Panc1 (cell line): Measurements from ENCODE around the gene LGALS12. TPM values are rescaled to one million over a fixed set of nuclear protein-coding genes. Genes with fewer than 3 reads are reported as not detected.

ENCODE experiments used
- ATAC-seq: fragments of 200-7000 bp; cut with Tn5 transposase; 2 replicates; pipeline ENCODE4 v1.9.1; 2020; ENCODE audit warnings: mild to moderate bottlenecking, moderate library complexity
- BruUV-seq: library from RNA; stranded (reverse); fragments of 400-500 nt; replicated peaks from 2 replicates; lab custom pipeline; 2021; lab: Mats Ljungman, UMichigan
- CTCF ChIA-PET: fragments of 300-600 bp; sonication (Branson Sonifier 250); formaldehyde crosslinking; loops from one replicate; lab custom pipeline; 2022; ENCODE audit warnings: antibody characterized with exemption; lab: Charles Lee
- POLR2A ChIA-PET: fragments of 300-600 bp; sonication (Branson Sonifier 250); formaldehyde crosslinking; loops from one replicate; lab custom pipeline; 2022; ENCODE audit warnings: antibody characterized with exemption; lab: Charles Lee
- DNase-seq: peaks from one replicate; pipeline ENCODE4 v3.0.0-alpha.2; 2010; ENCODE audit warnings: low read depth, low spot score
- H3K27ac ChIP-seq: 2 replicates; pipeline ENCODE4 v1.5.1; 2011; ENCODE audit warnings: mild to moderate bottlenecking, low read length, inconsistent platforms
- H3K27me3 ChIP-seq: fragments of 200-500 bp; sonication (Bioruptor generic); 2 replicates; pipeline ENCODE4 v1.6.0; 2014; ENCODE audit warnings: low read length, inconsistent platforms; ENCODE audit not compliant: control insufficient read depth, insufficient read depth
- H3K36me3 ChIP-seq: fragments of 200-500 bp; sonication (Bioruptor generic); 2 replicates; pipeline ENCODE4 v1.5.1; 2014; ENCODE audit warnings: inconsistent platforms, mild to moderate bottlenecking, low read length, moderate library complexity; ENCODE audit not compliant: control insufficient read depth, insufficient read depth
- H3K4me1 ChIP-seq: 2 replicates; pipeline ENCODE4 v1.5.1; 2011; ENCODE audit warnings: inconsistent platforms, mild to moderate bottlenecking, low read length, moderate library complexity; ENCODE audit not compliant: control insufficient read depth, insufficient read depth
- H3K4me3 ChIP-seq, 2 experiments: 2 replicates each; pipeline ENCODE4 v1.5.1; 2011 to 2012; ENCODE audit warnings: low read depth in 2 of 2, low read length in 2 of 2, mild to moderate bottlenecking in 2 of 2, inconsistent platforms in 1 of 2, moderate library complexity in 1 of 2
- H3K9me3 ChIP-seq: fragments of 200-500 bp; sonication (Bioruptor generic); 2 replicates; pipeline ENCODE4 v1.5.1; 2014; ENCODE audit warnings: low read depth, mild to moderate bottlenecking, inconsistent platforms, low read length, moderate library complexity; ENCODE audit not compliant: control insufficient read depth, insufficient read depth
- POLR2AphosphoS5 ChIP-seq: IDR thresholded peaks from 2 replicates; pipeline ENCODE4 v1.6.1; 2012; ENCODE audit warnings: mild to moderate bottlenecking, low read depth, low read length, moderate library complexity
- SIN3A ChIP-seq: IDR thresholded peaks from 2 replicates; pipeline ENCODE4 v1.6.1; 2012; ENCODE audit warnings: low read depth, mild to moderate bottlenecking, low read length, moderate library complexity, borderline replicate concordance; ENCODE audit not compliant: insufficient read depth
- TCF7L2 ChIP-seq: IDR thresholded peaks from 2 replicates; pipeline ENCODE4 v1.6.1; 2011; ENCODE audit warnings: mild to moderate bottlenecking, low read depth, low read length, inconsistent platforms
- in situ Hi-C: cut with HindIII; loops from 2 replicates; pipeline ENCODE4 v1.10.0; 2016; ENCODE audit warnings: low sequenced_read_pairs, low pct_unique_long_range_greater_than_20kb
- intact Hi-C: fragments of 100-400 bp; cut with micrococcal nuclease; formaldehyde crosslinking; loops from one replicate; pipeline ENCODE4 v1.10.0; 2022; ENCODE audit not compliant: unreplicated experiment
- total RNA-seq: library from RNA; stranded (reverse); gene quantifications from one replicate; pipeline ENCODE4 v1.2.1, GENCODE V29; 2021; ENCODE audit not compliant: unreplicated experiment
- TF ChIP-seq, protein P1 (sequence below): fragments of 450-650 bp; IDR thresholded peaks from 2 replicates; pipeline ENCODE4 v1.5.1; 2017; ENCODE audit warnings: mild to moderate bottlenecking
- TF ChIP-seq, protein P2 (sequence below), 2 experiments: IDR thresholded peaks; 2 replicates each; pipeline ENCODE4 v1.6.1; 2011 to 2012; ENCODE audit warnings: low read depth in 2 of 2, control low read depth in 1 of 2, low read length in 1 of 2, mild to moderate bottlenecking in 1 of 2, moderate library complexity in 1 of 2; ENCODE audit not compliant: insufficient read depth in 1 of 2

Gene LGALS12
- total RNA-seq, 1 experiment from 2014 or later: not detected

GRCh38 chr11:63558459-63559157, 52.7 kb downstream of the LGALS12 start:
- Histone ChIP-seq H3K4me1 (no peaks in the 10 kb centered on the region), H3K36me3 (no peaks in the 10 kb centered on the region), H3K9me3 (no peaks in the 10 kb centered on the region), H3K27me3 (no peaks in the 10 kb centered on the region), H3K27ac (no peak overlapping the region), H3K4me3 (no peak overlapping the region)
- no peak for TF ChIP-seq POLR2AphosphoS5
- TF ChIP-seq, protein P1, sequence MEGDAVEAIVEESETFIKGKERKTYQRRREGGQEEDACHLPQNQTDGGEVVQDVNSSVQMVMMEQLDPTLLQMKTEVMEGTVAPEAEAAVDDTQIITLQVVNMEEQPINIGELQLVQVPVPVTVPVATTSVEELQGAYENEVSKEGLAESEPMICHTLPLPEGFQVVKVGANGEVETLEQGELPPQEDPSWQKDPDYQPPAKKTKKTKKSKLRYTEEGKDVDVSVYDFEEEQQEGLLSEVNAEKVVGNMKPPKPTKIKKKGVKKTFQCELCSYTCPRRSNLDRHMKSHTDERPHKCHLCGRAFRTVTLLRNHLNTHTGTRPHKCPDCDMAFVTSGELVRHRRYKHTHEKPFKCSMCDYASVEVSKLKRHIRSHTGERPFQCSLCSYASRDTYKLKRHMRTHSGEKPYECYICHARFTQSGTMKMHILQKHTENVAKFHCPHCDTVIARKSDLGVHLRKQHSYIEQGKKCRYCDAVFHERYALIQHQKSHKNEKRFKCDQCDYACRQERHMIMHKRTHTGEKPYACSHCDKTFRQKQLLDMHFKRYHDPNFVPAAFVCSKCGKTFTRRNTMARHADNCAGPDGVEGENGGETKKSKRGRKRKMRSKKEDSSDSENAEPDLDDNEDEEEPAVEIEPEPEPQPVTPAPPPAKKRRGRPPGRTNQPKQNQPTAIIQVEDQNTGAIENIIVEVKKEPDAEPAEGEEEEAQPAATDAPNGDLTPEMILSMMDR: no peak
- TF ChIP-seq SIN3A: no peak
- TF ChIP-seq, protein P2, sequence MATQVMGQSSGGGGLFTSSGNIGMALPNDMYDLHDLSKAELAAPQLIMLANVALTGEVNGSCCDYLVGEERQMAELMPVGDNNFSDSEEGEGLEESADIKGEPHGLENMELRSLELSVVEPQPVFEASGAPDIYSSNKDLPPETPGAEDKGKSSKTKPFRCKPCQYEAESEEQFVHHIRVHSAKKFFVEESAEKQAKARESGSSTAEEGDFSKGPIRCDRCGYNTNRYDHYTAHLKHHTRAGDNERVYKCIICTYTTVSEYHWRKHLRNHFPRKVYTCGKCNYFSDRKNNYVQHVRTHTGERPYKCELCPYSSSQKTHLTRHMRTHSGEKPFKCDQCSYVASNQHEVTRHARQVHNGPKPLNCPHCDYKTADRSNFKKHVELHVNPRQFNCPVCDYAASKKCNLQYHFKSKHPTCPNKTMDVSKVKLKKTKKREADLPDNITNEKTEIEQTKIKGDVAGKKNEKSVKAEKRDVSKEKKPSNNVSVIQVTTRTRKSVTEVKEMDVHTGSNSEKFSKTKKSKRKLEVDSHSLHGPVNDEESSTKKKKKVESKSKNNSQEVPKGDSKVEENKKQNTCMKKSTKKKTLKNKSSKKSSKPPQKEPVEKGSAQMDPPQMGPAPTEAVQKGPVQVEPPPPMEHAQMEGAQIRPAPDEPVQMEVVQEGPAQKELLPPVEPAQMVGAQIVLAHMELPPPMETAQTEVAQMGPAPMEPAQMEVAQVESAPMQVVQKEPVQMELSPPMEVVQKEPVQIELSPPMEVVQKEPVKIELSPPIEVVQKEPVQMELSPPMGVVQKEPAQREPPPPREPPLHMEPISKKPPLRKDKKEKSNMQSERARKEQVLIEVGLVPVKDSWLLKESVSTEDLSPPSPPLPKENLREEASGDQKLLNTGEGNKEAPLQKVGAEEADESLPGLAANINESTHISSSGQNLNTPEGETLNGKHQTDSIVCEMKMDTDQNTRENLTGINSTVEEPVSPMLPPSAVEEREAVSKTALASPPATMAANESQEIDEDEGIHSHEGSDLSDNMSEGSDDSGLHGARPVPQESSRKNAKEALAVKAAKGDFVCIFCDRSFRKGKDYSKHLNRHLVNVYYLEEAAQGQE (IDR thresholded peaks at IDR 0.05; ENCODE audit: insufficient read depth in 1 of 2, low read depth in 2 of 2, low read length in 1 of 2): no peak
- TF ChIP-seq TCF7L2: no peak
- POLR2A ChIA-PET: no interaction called here
- DNase-seq (no peak), ATAC-seq (no peak)
- in situ Hi-C loops (no loop called here), intact Hi-C loops (no loop called here)
- CTCF ChIA-PET: no interaction called here
- no TSS peak for BruUV-seq

DNA sequence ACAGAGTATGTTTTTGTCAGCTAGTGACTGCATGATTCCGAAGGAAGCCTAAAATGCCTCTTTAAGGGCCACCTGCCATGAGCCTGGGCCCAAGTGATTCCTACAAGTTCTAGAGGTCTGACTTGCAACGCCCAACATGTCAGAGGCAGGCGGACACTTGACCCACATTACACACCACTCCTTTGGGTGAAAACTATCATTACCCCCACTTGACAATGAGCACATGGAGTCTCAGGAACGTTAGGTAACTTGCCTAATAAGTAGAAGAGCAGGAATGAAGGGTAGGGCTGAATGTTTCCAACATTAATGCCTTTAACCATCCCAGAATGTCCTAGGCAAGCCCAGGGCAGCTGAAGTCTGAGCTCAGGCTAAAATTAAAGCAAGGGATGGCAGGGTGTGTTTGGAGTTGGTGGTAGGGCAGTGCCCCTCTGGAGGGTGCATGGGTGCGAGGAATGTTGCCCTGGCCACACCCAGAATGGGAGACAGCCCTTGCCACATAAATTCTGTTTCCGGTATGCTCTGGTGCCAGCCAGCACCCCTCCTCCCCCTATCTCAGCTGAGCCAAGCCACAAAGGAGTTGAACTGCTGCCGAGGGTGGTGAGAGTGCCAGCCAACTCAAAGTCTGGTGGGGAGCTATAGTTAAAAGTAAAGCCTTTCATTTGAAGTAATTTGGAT, 54.8 kb downstream of the LGALS12 start:
- no TSS peak for BruUV-seq
- Histone ChIP-seq H3K27me3 (no peaks in the 10 kb centered on the region), H3K27ac (no peak overlapping the region), H3K4me1 (no peaks in the 10 kb centered on the region), H3K9me3 (no peaks in the 10 kb centered on the region), H3K36me3 (no peaks in the 10 kb centered on the region), H3K4me3 (no peak overlapping the region)
- POLR2A ChIA-PET: interaction anchor here (0.6 kb wide), 1 partner anchor 422 kb away, joined by 13 read pairs; no protein-coding TSS in a partner anchor
- TF ChIP-seq, protein P2 (IDR thresholded peaks at IDR 0.05; ENCODE audit: insufficient read depth in 1 of 2, low read depth in 2 of 2, low read length in 1 of 2): no peak
- TF ChIP-seq POLR2AphosphoS5 (no peak), SIN3A (no peak), TCF7L2 (no peak)
- TF ChIP-seq, protein P1: no peak
- no peak for DNase-seq
- CTCF ChIA-PET: no interaction called here
- in situ Hi-C loops (no loop called here), intact Hi-C loops (no loop called here)
- no peak for ATAC-seq
